Fibroblast of lung (primary cell): ENCODE results near the gene ZNF408. TPM values are rescaled to one million over a fixed set of nuclear protein-coding genes. Genes with fewer than 3 reads are reported as not detected.

Source experiments
- DNase-seq, 2 donors: peaks; one replicate each; pipeline versions ENCODE4 v3.0.0 to v3.0.0-alpha.2; 2010; ENCODE audit warnings: low read depth in 2 of 2
- H2AFZ ChIP-seq: 2 replicates; pipeline ENCODE4 v1.5.1; 2012; ENCODE audit warnings: low read length, control low read depth, inconsistent platforms
- H3K27ac ChIP-seq: 2 replicates; pipeline ENCODE4 v1.5.1; 2011; ENCODE audit warnings: low read length, control low read depth; ENCODE audit not compliant: insufficient read depth
- H3K27me3 ChIP-seq: 2 replicates; pipeline ENCODE4 v1.5.1; 2011; ENCODE audit warnings: mild to moderate bottlenecking, low read length; ENCODE audit not compliant: control insufficient read depth, insufficient read depth
- H3K36me3 ChIP-seq: 2 replicates; pipeline ENCODE4 v1.5.1; 2011; ENCODE audit warnings: low read length; ENCODE audit not compliant: control insufficient read depth, insufficient read depth
- H3K4me1 ChIP-seq: 2 replicates; pipeline ENCODE4 v1.5.1; 2011; ENCODE audit warnings: low read length; ENCODE audit not compliant: control insufficient read depth, insufficient read depth; ENCODE audit errors: extremely low read depth
- H3K4me2 ChIP-seq: 2 replicates; pipeline ENCODE4 v1.5.1; 2011; ENCODE audit warnings: low read length, control low read depth; ENCODE audit not compliant: insufficient read depth; ENCODE audit errors: extremely low read depth
- H3K4me3 ChIP-seq, 4 experiments: fragments of 200-600 bp in 1 of 4; sonication (generic) in 1 of 4; replicated peaks in 1 of 4; 2 replicates each; pipeline ENCODE4 v1.5.1; 2011 to 2016; ENCODE audit warnings: low read length in 4 of 4, low read depth in 3 of 4, mild to moderate bottlenecking in 3 of 4, control low read depth in 2 of 4, inconsistent platforms in 1 of 4, mixed read lengths in 1 of 4; ENCODE audit not compliant: insufficient read depth in 1 of 4; ENCODE audit errors: control extremely low read depth in 1 of 4
- H3K79me2 ChIP-seq: 2 replicates; pipeline ENCODE4 v1.5.1; 2012; ENCODE audit warnings: mild to moderate bottlenecking, low read length, inconsistent platforms; ENCODE audit not compliant: control insufficient read depth, insufficient read depth
- H3K9ac ChIP-seq: 2 replicates; pipeline ENCODE4 v1.5.1; 2011; ENCODE audit warnings: mild to moderate bottlenecking, low read length, control low read depth; ENCODE audit not compliant: insufficient read depth
- H3K9me3 ChIP-seq: 2 replicates; pipeline ENCODE4 v1.5.1; 2012; ENCODE audit warnings: low read depth, low read length; ENCODE audit not compliant: control insufficient read depth, insufficient read depth
- H4K20me1 ChIP-seq: 2 replicates; pipeline ENCODE4 v1.5.1; 2011; ENCODE audit warnings: low read length; ENCODE audit not compliant: control insufficient read depth, insufficient read depth; ENCODE audit errors: extremely low read depth
- CTCF ChIP-seq, 2 donors: IDR thresholded peaks in 1 of 2; conservative IDR thresholded peaks in 1 of 2; 1 replicate in 1 of 2; 2 replicates in 1 of 2; pipeline ENCODE4 v1.5.1; 2011 to 2012; ENCODE audit warnings: low read length in 2 of 2, control low read depth in 1 of 2, inconsistent platforms in 1 of 2, low read depth in 1 of 2, mild to moderate bottlenecking in 1 of 2
- EZH2 ChIP-seq: IDR thresholded peaks from 2 replicates; pipeline ENCODE4 v1.5.1; 2012; ENCODE audit warnings: low read length, control low read depth, mild to moderate bottlenecking; ENCODE audit errors: missing control alignments
- polyA plus RNA-seq, 2 donors: library from polyadenylated mRNA; depleted of rRNA in 1 of 2; stranded (reverse) in 1 of 2; unstranded in 1 of 2; fragments of >200 nt; gene quantifications; 2 replicates each; pipeline ENCODE4 v1.2.1, GENCODE V29; 2011 to 2012; ENCODE audit warnings: missing spikeins in 1 of 2
- total RNA-seq: library from RNA; depleted of rRNA; stranded (reverse); fragments of >200 nt; gene quantifications from 2 replicates; pipeline ENCODE4 v1.2.1, GENCODE V29; 2014

The ZNF408 gene
- total and polyA plus RNA-seq, 2 donors (not counting 1 experiment from before 2014, with no cell fraction given) = 4.2 to 7.9 TPM

DNA sequence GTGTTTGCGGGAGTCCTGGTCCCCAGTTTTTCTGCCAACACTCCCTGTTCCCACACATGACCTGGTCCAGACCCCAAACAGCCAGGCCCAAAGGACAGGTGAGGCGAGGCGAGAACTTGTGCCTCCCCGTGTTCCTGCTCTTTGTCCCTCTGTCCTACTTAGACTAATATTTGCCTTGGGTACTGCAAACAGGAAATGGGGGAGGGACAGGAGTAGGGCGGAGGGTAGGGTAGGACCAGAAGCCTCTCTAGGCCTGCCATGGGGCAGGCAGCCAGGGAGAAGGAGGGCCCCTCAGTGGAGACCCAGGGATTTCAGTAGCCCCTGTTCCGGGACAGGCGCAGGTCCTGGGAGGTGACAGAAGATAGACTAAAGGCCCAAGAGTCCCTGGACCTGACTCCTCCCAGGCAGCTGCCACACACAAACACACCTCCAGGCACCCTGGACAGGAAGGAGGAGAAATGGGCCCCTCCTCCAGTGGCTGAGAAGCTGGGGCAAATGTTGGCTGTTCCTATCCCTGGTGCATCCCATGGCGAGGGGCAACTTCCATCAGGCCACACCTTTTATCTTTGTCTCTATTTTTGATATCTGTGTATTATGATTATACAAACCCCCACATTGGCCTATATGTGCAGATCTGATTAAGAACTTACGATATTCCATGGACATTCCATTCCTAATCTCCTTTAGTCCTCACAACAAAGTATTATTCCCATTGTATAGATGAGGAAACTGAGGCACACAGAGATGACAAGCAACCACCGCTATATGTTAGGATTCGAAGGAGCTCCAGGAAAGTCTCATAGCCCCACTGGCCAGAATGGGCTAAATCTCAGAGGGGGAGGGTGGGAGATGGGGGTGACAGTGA lies 17.6 kb downstream of the ZNF408 start:
- peak in 1 of 2 donors; percentile 27 for DNase-seq

DNA sequence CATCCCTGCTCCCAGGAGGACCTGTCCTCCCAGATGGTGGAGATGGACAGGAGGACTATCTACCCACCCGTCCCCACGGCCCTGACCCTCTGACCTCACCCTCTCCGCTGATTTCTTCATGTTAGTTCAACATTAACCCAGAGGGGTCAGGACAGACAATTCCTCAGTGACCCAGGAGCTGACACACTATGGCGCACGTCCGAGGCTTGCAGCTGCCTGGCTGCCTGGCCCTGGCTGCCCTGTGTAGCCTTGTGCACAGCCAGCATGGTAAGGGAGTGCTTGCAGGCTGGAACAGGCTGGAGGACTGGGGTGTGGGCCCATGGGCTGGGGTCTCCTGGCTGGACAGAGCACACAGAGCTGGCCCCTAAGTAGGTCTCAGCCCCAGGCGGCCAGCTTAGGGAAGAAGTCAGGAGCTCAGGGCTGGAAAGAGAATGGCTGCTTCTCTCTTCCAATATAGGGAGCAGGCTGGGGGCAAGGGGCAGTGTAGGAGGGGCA lies 18.3 kb downstream of the ZNF408 start, which contains the start of gene F2:
TSS of gene F2 (plus strand) at position 166 of the 495 bp plus-strand sequence. CDS start at position 189, 23 bp downstream.
- Histone ChIP-seq H3K4me2 (no peak within 1 kb of the TSS), H3K36me3 (no peaks in the 10 kb centered on the region), H3K9ac (no peak within 1 kb of the TSS), H3K27me3 (no peaks in the 10 kb centered on the region), H3K27ac (no peak within 1 kb of the TSS), H3K9me3 (no peaks in the 10 kb centered on the region), H3K4me3 (no peak within 1 kb of the TSS), H3K79me2 (no peaks in the 10 kb centered on the region), H4K20me1 (no peaks in the 10 kb centered on the region), H3K4me1 (peaks cover 3% of the 10 kb centered on the region), H2AFZ (peak within 1 kb of the TSS; percentile 12)
- no peak for TF ChIP-seq CTCF (conservative IDR thresholded peaks at IDR 0.05 in 1 of 2, IDR thresholded peaks at IDR 0.05 in 1 of 2; ENCODE audit: low read depth in 1 of 2, low read length in 2 of 2)
- DNase-seq = no peak

More for the DNA sequence above, 17.6 kb downstream of the ZNF408 start:
- H3K4me2 ChIP-seq = no peak overlapping the region
- no peaks in the 10 kb centered on the region for H4K20me1 ChIP-seq
- H3K4me1 ChIP-seq = peaks cover 6% of the 10 kb centered on the region
- H2AFZ ChIP-seq = peak overlapping the region; percentile 12
- no peaks in the 10 kb centered on the region for H3K79me2 ChIP-seq
- H3K27me3 ChIP-seq = no peaks in the 10 kb centered on the region
- no peak overlapping the region for H3K4me3 ChIP-seq
- H3K27ac ChIP-seq = no peak overlapping the region
- no peaks in the 10 kb centered on the region for H3K9me3 ChIP-seq
- H3K9ac ChIP-seq = no peak overlapping the region
- TF ChIP-seq CTCF (conservative IDR thresholded peaks at IDR 0.05 in 1 of 2, IDR thresholded peaks at IDR 0.05 in 1 of 2; ENCODE audit: low read depth in 1 of 2, low read length in 2 of 2) = no peak
- no peak for TF ChIP-seq EZH2
- no peaks in the 10 kb centered on the region for H3K36me3 ChIP-seq

GRCh38 chr11:46719543-46720218 lies 18.9 kb downstream of the ZNF408 start:
- no peak for TF ChIP-seq EZH2
- no peak for TF ChIP-seq CTCF (conservative IDR thresholded peaks at IDR 0.05 in 1 of 2, IDR thresholded peaks at IDR 0.05 in 1 of 2; ENCODE audit: low read depth in 1 of 2, low read length in 2 of 2)

More at GRCh38 chr11:46719543-46720218, 18.9 kb downstream of the ZNF408 start:
- Histone ChIP-seq H3K27me3 (no peaks in the 10 kb centered on the region), H3K4me3 (no peak overlapping the region), H2AFZ (no peak overlapping the region), H3K9ac (no peak overlapping the region), H3K27ac (no peak overlapping the region), H4K20me1 (no peaks in the 10 kb centered on the region), H3K4me1 (peaks cover under 1% of the 10 kb centered on the region), H3K4me2 (no peak overlapping the region), H3K9me3 (no peaks in the 10 kb centered on the region), H3K36me3 (no peaks in the 10 kb centered on the region), H3K79me2 (no peaks in the 10 kb centered on the region)
- no peak for DNase-seq
